ENCODE measurements around the gene RIT2. TPM values are rescaled to one million over a fixed set of nuclear protein-coding genes. Genes with fewer than 3 reads are reported as not detected.

RIT2 gene
- total RNA-seq, 1 donor from 2014 or later, result not detected

- Mint-ChIP-seq H3K27me3 (no peaks in the 10 kb centered on the region), H3K27ac (no peak overlapping the region), H3K36me3 (ENCODE audit: insufficient read depth) (no peaks in the 10 kb centered on the region), H3K9me3 (ENCODE audit: low read depth) (peaks cover 6% of the 10 kb centered on the region), H3K4me1 (ENCODE audit: low read depth) (peaks cover 16% of the 10 kb centered on the region), H3K4me3 (ENCODE audit: low read depth) (no peak overlapping the region)
- no peak for TF ChIP-seq CTCF (IDR thresholded peaks at IDR 0.05; ENCODE audit: unreplicated experiment)
- DNase-seq (ENCODE audit: low spot score, unreplicated experiment), result no peak
Observed at GRCh38 chr18:42782929-42783328, 332.6 kb downstream of the RIT2 start.

DNA sequence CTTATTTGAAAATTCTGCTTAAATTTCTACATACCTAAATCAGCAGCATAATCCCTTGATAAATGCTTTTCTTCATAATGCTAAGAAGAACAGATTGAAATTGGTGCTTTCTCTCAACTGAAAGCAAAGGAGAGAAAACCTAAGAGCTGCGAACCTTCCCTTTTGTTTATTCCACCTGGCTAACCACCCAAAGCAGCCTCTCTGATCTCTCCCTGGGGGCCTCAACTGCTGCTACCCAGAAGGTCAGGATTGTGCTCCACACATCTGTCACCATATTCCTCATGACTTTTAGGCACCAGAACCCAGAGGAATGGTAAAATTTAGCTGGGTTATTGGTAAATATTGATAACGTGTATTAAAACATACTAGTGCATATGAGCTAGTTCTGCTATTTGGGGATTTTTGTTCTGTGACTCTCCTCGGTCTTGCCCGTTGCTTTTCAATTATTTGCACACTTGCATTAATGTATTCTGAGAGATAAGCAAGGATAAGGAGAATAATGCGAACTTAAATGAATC lies 334.1 kb downstream of the RIT2 start:
- TF ChIP-seq CTCF (IDR thresholded peaks at IDR 0.05; ENCODE audit: unreplicated experiment), result no peak
- Mint-ChIP-seq H3K9me3 (ENCODE audit: low read depth) (peaks cover 2% of the 10 kb centered on the region), H3K27ac (no peak overlapping the region), H3K36me3 (ENCODE audit: insufficient read depth) (no peaks in the 10 kb centered on the region), H3K4me3 (ENCODE audit: low read depth) (no peak overlapping the region), H3K27me3 (no peaks in the 10 kb centered on the region), H3K4me1 (ENCODE audit: low read depth) (peaks cover 16% of the 10 kb centered on the region)
- DNase-seq (ENCODE audit: low spot score, unreplicated experiment), result no peak

DNA sequence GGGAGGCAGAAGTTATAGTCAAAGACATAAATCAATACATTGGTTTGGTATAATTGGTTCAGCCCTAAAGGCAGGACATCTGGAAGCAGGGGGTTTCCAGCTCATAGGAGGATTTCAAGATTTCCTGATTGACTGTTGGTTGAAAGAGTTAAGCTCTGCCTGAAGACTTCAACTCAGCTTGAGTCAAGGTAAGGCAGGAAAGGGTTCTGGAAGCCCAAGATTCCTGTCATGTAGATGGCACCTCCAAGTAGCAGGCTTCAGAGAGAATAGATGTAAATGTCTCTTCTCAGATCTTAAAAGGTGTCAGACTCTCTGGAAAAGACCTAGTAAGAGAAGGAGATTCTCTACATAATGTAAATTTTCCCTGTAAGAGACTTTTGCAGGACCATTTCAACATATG lies 335.3 kb downstream of the RIT2 start:
- TF ChIP-seq CTCF (IDR thresholded peaks at IDR 0.05; ENCODE audit: unreplicated experiment), result no peak
- H3K4me1 Mint-ChIP-seq (ENCODE audit: low read depth), result peaks cover 16% of the 10 kb centered on the region
- H3K9me3 Mint-ChIP-seq (ENCODE audit: low read depth), result peaks cover 2% of the 10 kb centered on the region
- H3K4me3 Mint-ChIP-seq (ENCODE audit: low read depth), result no peak overlapping the region
- DNase-seq (ENCODE audit: low spot score, unreplicated experiment), result no peak
- H3K36me3 Mint-ChIP-seq (ENCODE audit: insufficient read depth), result no peaks in the 10 kb centered on the region
- H3K27me3 Mint-ChIP-seq, result no peaks in the 10 kb centered on the region
- H3K27ac Mint-ChIP-seq, result no peak overlapping the region

- TF ChIP-seq CTCF (IDR thresholded peaks at IDR 0.05; ENCODE audit: unreplicated experiment), result no peak
- H3K9me3 Mint-ChIP-seq (ENCODE audit: low read depth), result peaks cover 2% of the 10 kb centered on the region
- no peaks in the 10 kb centered on the region for H3K27me3 Mint-ChIP-seq
- H3K27ac Mint-ChIP-seq, result no peak overlapping the region
- H3K4me1 Mint-ChIP-seq (ENCODE audit: low read depth), result peaks cover 18% of the 10 kb centered on the region
- no peak for DNase-seq (ENCODE audit: low spot score, unreplicated experiment)
- no peaks in the 10 kb centered on the region for H3K36me3 Mint-ChIP-seq (ENCODE audit: insufficient read depth)
- no peak overlapping the region for H3K4me3 Mint-ChIP-seq (ENCODE audit: low read depth)
Observed at GRCh38 chr18:42778445-42779042, 336.9 kb downstream of the RIT2 start.

DNA sequence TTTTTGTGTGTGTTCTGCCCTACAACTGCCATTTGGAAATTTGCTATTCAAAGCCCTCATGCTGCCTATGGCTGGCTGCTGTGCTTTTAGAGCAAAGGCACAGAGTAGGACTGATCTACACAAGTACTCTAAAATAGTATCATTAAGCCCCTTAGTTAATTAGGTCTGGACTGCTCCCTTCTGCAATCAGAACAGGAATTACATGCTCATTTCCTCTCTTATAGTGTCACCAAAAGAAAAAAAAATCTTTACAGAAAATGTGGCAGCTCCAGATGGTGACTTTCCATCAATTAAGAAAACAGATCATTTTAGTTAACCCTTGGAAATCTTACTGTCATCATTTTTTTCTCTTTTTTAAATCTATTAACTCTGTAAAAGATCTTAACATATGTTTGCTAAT lies 337.5 kb downstream of the RIT2 start:
- H3K36me3 Mint-ChIP-seq (ENCODE audit: insufficient read depth), result no peaks in the 10 kb centered on the region
- no peak overlapping the region for H3K27ac Mint-ChIP-seq
- no peak overlapping the region for H3K4me3 Mint-ChIP-seq (ENCODE audit: low read depth)
- H3K4me1 Mint-ChIP-seq (ENCODE audit: low read depth), result peaks cover 18% of the 10 kb centered on the region
- peaks cover 2% of the 10 kb centered on the region for H3K9me3 Mint-ChIP-seq (ENCODE audit: low read depth)
- TF ChIP-seq CTCF (IDR thresholded peaks at IDR 0.05; ENCODE audit: unreplicated experiment), result no peak
- no peak for DNase-seq (ENCODE audit: low spot score, unreplicated experiment)
- H3K27me3 Mint-ChIP-seq, result no peaks in the 10 kb centered on the region
